ENCODE results near the gene CPVL. TPM values are rescaled to one million over a fixed set of nuclear protein-coding genes. Genes with fewer than 3 reads are reported as not detected.
A peak's percentile ranks its signal among the peaks of the same experiment; 100 is the strongest.

CPVL gene
- total and polyA plus RNA-seq, 2 donors (not counting 1 experiment from before 2014, with no cell fraction given): 0.17 TPM; not detected in 1

- no peaks in the 10 kb centered on the region for H4K20me1 ChIP-seq (ENCODE audit: control insufficient read depth, extremely low read depth, insufficient read depth, low read length)
- TF ChIP-seq EZH2 (IDR thresholded peaks at IDR 0.05; ENCODE audit: low read length, missing control alignments): no peak
- TF ChIP-seq, protein P1, sequence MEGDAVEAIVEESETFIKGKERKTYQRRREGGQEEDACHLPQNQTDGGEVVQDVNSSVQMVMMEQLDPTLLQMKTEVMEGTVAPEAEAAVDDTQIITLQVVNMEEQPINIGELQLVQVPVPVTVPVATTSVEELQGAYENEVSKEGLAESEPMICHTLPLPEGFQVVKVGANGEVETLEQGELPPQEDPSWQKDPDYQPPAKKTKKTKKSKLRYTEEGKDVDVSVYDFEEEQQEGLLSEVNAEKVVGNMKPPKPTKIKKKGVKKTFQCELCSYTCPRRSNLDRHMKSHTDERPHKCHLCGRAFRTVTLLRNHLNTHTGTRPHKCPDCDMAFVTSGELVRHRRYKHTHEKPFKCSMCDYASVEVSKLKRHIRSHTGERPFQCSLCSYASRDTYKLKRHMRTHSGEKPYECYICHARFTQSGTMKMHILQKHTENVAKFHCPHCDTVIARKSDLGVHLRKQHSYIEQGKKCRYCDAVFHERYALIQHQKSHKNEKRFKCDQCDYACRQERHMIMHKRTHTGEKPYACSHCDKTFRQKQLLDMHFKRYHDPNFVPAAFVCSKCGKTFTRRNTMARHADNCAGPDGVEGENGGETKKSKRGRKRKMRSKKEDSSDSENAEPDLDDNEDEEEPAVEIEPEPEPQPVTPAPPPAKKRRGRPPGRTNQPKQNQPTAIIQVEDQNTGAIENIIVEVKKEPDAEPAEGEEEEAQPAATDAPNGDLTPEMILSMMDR (conservative IDR thresholded peaks at IDR 0.05 in 1 of 2, IDR thresholded peaks at IDR 0.05 in 1 of 2; ENCODE audit: low read depth in 1 of 2, low read length in 2 of 2): no peak
- no peak overlapping the region for H3K9ac ChIP-seq (ENCODE audit: insufficient read depth, low read length)
- H3K4me3 ChIP-seq (replicated peaks in 1 of 4; ENCODE audit: control extremely low read depth in 1 of 4, insufficient read depth in 1 of 4, low read depth in 3 of 4, low read length in 4 of 4): no peak overlapping the region
- no peak overlapping the region for H3K4me2 ChIP-seq (ENCODE audit: extremely low read depth, insufficient read depth, low read length)
- no peak overlapping the region for H2AFZ ChIP-seq (ENCODE audit: low read length)
- DNase-seq (ENCODE audit: low read depth in 2 of 2): peak in 1 of 2 donors; percentile 68
- H3K27ac ChIP-seq (ENCODE audit: insufficient read depth, low read length): no peak overlapping the region
- H3K79me2 ChIP-seq (ENCODE audit: control insufficient read depth, insufficient read depth, low read length): no peaks in the 10 kb centered on the region
- H3K36me3 ChIP-seq (ENCODE audit: control insufficient read depth, insufficient read depth, low read length): no peaks in the 10 kb centered on the region
- no peaks in the 10 kb centered on the region for H3K27me3 ChIP-seq (ENCODE audit: control insufficient read depth, insufficient read depth, low read length)
- H3K9me3 ChIP-seq (ENCODE audit: control insufficient read depth, insufficient read depth, low read depth, low read length): no peaks in the 10 kb centered on the region
- H3K4me1 ChIP-seq (ENCODE audit: control insufficient read depth, extremely low read depth, insufficient read depth, low read length): no peaks in the 10 kb centered on the region
These were observed 106.3 kb downstream of the CPVL start for GRCh38 chr7:29039821-29040578.

DNA sequence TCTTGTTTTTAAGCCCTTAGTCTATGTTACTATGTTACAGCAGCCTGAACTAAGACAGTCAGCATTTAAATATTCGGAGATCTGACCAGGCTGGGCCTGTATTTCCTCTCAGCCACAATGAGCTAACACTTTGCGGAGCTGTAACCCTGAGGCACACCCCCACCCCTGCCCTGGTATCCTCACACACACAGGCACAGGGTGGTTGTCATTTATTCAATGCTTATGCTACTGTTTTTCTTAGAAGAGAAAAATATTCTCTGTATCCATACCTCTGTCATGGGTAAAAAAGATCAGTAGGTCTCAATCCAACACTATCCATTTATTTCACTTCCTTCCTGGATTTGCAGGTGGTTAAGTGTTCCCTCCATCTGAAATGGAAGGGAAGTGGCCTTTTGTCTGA lies 107.9 kb downstream of the CPVL start:
- no peak overlapping the region for H2AFZ ChIP-seq (ENCODE audit: low read length)
- H3K36me3 ChIP-seq (ENCODE audit: control insufficient read depth, insufficient read depth, low read length): no peaks in the 10 kb centered on the region
- H3K4me3 ChIP-seq (replicated peaks in 1 of 4; ENCODE audit: control extremely low read depth in 1 of 4, insufficient read depth in 1 of 4, low read depth in 3 of 4, low read length in 4 of 4): no peak overlapping the region
- H3K4me2 ChIP-seq (ENCODE audit: extremely low read depth, insufficient read depth, low read length): no peak overlapping the region
- no peak overlapping the region for H3K27ac ChIP-seq (ENCODE audit: insufficient read depth, low read length)
- H3K9ac ChIP-seq (ENCODE audit: insufficient read depth, low read length): no peak overlapping the region
- H3K9me3 ChIP-seq (ENCODE audit: control insufficient read depth, insufficient read depth, low read depth, low read length): no peaks in the 10 kb centered on the region
- peak in 1 of 2 donors; percentile 76 for DNase-seq (ENCODE audit: low read depth in 2 of 2)
- no peaks in the 10 kb centered on the region for H3K79me2 ChIP-seq (ENCODE audit: control insufficient read depth, insufficient read depth, low read length)
- no peaks in the 10 kb centered on the region for H3K4me1 ChIP-seq (ENCODE audit: control insufficient read depth, extremely low read depth, insufficient read depth, low read length)
- H3K27me3 ChIP-seq (ENCODE audit: control insufficient read depth, insufficient read depth, low read length): no peaks in the 10 kb centered on the region
- TF ChIP-seq, protein P1 (conservative IDR thresholded peaks at IDR 0.05 in 1 of 2, IDR thresholded peaks at IDR 0.05 in 1 of 2; ENCODE audit: low read depth in 1 of 2, low read length in 2 of 2): no peak
- no peak for TF ChIP-seq EZH2 (IDR thresholded peaks at IDR 0.05; ENCODE audit: low read length, missing control alignments)
- no peaks in the 10 kb centered on the region for H4K20me1 ChIP-seq (ENCODE audit: control insufficient read depth, extremely low read depth, insufficient read depth, low read length)

GRCh38 chr7:29035044-29035740 lies 111.1 kb downstream of the CPVL start:
- H3K79me2 ChIP-seq (ENCODE audit: control insufficient read depth, insufficient read depth, low read length): no peaks in the 10 kb centered on the region
- H3K36me3 ChIP-seq (ENCODE audit: control insufficient read depth, insufficient read depth, low read length): no peaks in the 10 kb centered on the region
- no peak overlapping the region for H3K4me2 ChIP-seq (ENCODE audit: extremely low read depth, insufficient read depth, low read length)
- no peaks in the 10 kb centered on the region for H3K4me1 ChIP-seq (ENCODE audit: control insufficient read depth, extremely low read depth, insufficient read depth, low read length)
- no peaks in the 10 kb centered on the region for H4K20me1 ChIP-seq (ENCODE audit: control insufficient read depth, extremely low read depth, insufficient read depth, low read length)
- TF ChIP-seq, protein P1 (conservative IDR thresholded peaks at IDR 0.05 in 1 of 2, IDR thresholded peaks at IDR 0.05 in 1 of 2; ENCODE audit: low read depth in 1 of 2, low read length in 2 of 2): no peak
- TF ChIP-seq EZH2 (IDR thresholded peaks at IDR 0.05; ENCODE audit: low read length, missing control alignments): no peak
- no peaks in the 10 kb centered on the region for H3K9me3 ChIP-seq (ENCODE audit: control insufficient read depth, insufficient read depth, low read depth, low read length)
- no peak overlapping the region for H3K27ac ChIP-seq (ENCODE audit: insufficient read depth, low read length)
- DNase-seq (ENCODE audit: low read depth in 2 of 2): peak; percentile 67 to 95
- H2AFZ ChIP-seq (ENCODE audit: low read length): no peak overlapping the region
- no peak overlapping the region for H3K9ac ChIP-seq (ENCODE audit: insufficient read depth, low read length)
- no peak overlapping the region for H3K4me3 ChIP-seq (replicated peaks in 1 of 4; ENCODE audit: control extremely low read depth in 1 of 4, insufficient read depth in 1 of 4, low read depth in 3 of 4, low read length in 4 of 4)
- no peaks in the 10 kb centered on the region for H3K27me3 ChIP-seq (ENCODE audit: control insufficient read depth, insufficient read depth, low read length)

Measured in fibroblast of lung (primary cell).